Hematopoietic multipotent progenitor cell treated with erythropoietin and hydrocortisone succinate and interleukin-3 and kit ligand, for 15 days (in vitro differentiated cells): ENCODE measurements around the gene TNK1.
"Not testable (repeated sequence)": the region's sequence is repeated elsewhere in the genome, so short reads cannot be mapped to it uniquely, and the experiment has no call there.

Experiments
- DNase-seq: peaks from one replicate; pipeline ENCODE4 v3.0.0-alpha.2; 2015; ENCODE audit warnings: low spot score

The TNK1 gene

GRCh38 chr17:7355053-7355452, 25.8 kb upstream of the TNK1 start, which contains the start of gene TMEM95:
Gene TMEM95 (plus strand): TSS chr17:7355156. CDS start chr17:7355205, 49 bp downstream.
- peak; percentile 36 for DNase-seq

- no peak for DNase-seq
Measured at GRCh38 chr17:7355573-7355972, 25.3 kb upstream of the TNK1 start.

- peak; percentile 75 for DNase-seq
Measured at GRCh38 chr17:7356072-7356549, 24.8 kb upstream of the TNK1 start.

- no peak for DNase-seq
Measured at GRCh38 chr17:7356756-7357155, 24.1 kb upstream of the TNK1 start.

- no peak for DNase-seq
Measured at GRCh38 chr17:7357381-7357780, 23.5 kb upstream of the TNK1 start.

- DNase-seq = no peak
Measured at GRCh38 chr17:7361906-7362305, 19.0 kb upstream of the TNK1 start.

GRCh38 chr17:7363311-7363710, 17.6 kb upstream of the TNK1 start:
- DNase-seq = no peak

GRCh38 chr17:7365963-7366362, 14.9 kb upstream of the TNK1 start:
- DNase-seq = not testable (repeated sequence)

- no peak for DNase-seq
Measured at GRCh38 chr17:7367083-7367482, 13.8 kb upstream of the TNK1 start.

- DNase-seq = no peak
Measured at GRCh38 chr17:7367918-7368598, 12.8 kb upstream of the TNK1 start.

- not testable (repeated sequence) for DNase-seq
Measured at GRCh38 chr17:7368599-7368994, 12.3 kb upstream of the TNK1 start.

GRCh38 chr17:7369825-7370224, 11.1 kb upstream of the TNK1 start:
- no peak for DNase-seq

- no peak for DNase-seq
Measured at GRCh38 chr17:7370853-7371252, 10.0 kb upstream of the TNK1 start.

- no peak for DNase-seq
Measured at GRCh38 chr17:7374353-7374752, 6.5 kb upstream of the TNK1 start.

- DNase-seq = no peak
Measured at GRCh38 chr17:7379134-7379533, 1.8 kb upstream of the TNK1 start.

GRCh38 chr17:7380321-7380720, 568 bp upstream of the TNK1 start:
- no peak for DNase-seq

- no peak for DNase-seq
Measured at GRCh38 chr17:7382901-7383300, 2.0 kb downstream of the TNK1 start.

GRCh38 chr17:7383371-7383741, 2.5 kb downstream of the TNK1 start:
- no peak for DNase-seq

- DNase-seq = peak; percentile 25
Measured at GRCh38 chr17:7383742-7384488, 3.0 kb downstream of the TNK1 start.

GRCh38 chr17:7384489-7385081, 3.7 kb downstream of the TNK1 start:
- no peak for DNase-seq

GRCh38 chr17:7388856-7389255, 8.0 kb downstream of the TNK1 start:
- DNase-seq = no peak

GRCh38 chr17:7389924-7390910, 9.3 kb downstream of the TNK1 start:
- no peak for DNase-seq
